22Rv1 (cell line): Measurements from ENCODE around the gene SLC43A2.

Source experiments
- ZFX ChIP-seq: fragments of 450-650 bp; IDR thresholded peaks from 2 replicates; pipeline ENCODE4 v1.6.1; 2017; ENCODE audit warnings: antibody characterized with exemption, borderline replicate concordance
- TF ChIP-seq, protein P1 (sequence below): fragments of 450-650 bp; IDR thresholded peaks from 2 replicates; pipeline ENCODE4 v1.5.1; 2017; ENCODE audit warnings: mild to moderate bottlenecking

DNA sequence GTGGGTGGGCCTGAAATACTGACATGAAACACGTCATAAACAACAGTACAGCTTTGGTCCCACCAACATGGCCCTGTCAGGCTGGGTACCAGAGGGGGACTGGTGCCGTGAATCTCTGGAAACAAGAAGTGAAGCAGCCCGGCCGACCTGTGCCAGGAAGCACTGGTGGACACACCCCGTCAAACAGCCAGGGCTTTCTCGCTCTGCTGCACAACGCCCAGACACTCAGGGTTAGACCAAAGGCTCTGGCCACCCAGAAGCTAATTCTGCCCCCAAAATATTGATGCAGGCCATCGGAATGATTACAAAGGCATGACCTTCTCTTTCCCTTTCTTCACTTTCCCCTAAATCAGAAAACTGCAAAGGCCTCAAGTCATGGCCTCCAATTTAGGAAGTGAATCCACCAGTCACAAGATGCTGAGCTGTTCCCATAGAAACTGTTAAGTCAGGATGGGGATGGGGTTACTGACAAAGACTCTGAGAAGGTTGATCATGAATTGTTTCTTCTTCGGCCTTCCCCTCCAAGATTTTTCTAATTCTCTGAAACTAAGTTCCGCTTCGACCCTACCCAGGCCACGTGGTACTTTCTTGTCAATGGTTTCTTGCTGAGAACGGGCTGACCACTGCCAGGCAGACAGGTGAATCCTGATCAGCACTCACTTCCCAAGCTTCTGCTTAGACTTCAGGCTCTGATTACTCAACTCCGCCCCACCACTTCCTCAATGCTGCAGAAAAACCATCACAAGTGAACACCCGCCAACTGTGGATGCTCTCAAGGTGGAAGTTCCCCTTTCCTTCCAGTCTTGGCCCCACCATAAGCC lies 72.8 kb downstream of the SLC43A2 start:
- TF ChIP-seq, protein P1, sequence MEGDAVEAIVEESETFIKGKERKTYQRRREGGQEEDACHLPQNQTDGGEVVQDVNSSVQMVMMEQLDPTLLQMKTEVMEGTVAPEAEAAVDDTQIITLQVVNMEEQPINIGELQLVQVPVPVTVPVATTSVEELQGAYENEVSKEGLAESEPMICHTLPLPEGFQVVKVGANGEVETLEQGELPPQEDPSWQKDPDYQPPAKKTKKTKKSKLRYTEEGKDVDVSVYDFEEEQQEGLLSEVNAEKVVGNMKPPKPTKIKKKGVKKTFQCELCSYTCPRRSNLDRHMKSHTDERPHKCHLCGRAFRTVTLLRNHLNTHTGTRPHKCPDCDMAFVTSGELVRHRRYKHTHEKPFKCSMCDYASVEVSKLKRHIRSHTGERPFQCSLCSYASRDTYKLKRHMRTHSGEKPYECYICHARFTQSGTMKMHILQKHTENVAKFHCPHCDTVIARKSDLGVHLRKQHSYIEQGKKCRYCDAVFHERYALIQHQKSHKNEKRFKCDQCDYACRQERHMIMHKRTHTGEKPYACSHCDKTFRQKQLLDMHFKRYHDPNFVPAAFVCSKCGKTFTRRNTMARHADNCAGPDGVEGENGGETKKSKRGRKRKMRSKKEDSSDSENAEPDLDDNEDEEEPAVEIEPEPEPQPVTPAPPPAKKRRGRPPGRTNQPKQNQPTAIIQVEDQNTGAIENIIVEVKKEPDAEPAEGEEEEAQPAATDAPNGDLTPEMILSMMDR, result no peak
- TF ChIP-seq ZFX, result no peak
